ENCODE results near the gene SHPK.

DNA sequence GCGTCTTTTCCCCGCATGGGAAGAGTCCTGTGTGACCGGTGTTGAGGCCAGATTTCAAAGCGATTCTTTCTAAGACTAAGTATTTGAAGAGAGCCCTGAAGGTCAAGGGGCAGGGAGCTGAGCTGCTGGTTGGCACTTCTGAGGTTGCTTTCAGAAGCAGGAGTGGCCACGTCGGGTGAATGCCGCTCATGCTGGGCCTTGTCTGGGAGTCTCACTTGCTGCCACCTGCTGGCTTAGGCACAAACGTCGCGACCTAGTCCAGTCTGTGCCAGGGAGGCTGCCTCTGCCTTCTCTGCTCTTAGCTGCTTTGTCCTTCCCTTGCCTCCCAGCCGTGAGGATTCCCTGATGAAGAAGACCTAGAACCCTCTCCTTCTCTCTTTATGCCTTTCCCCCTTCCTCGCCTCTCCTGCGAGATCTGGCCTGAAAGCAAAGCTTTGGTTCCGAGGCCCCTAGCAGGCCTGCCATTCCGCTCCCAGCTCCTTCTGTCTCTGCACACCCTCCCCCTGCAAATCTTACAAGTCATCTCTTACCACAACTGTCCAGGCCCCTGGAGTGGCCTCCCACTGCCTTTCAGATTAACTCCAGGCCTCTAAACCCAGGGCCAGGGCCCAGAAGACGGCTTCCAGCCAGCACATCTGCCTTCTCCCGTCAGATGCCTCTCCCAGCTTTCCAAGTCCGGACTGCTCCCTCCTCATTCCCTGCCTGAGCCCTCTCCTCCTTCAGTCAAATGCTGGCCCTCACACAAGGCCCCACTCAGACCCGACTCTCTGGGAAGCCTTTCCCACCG, 11.9 kb upstream of the SHPK start:
- no peak for TF ChIP-seq ZNF830 (CRISPR knock-in tag; IDR thresholded peaks at IDR 0.05)
- no peak for TF ChIP-seq YY1 (IDR thresholded peaks at IDR 0.05; ENCODE audit: borderline replicate concordance in 1 of 3, control insufficient read depth in 1 of 3, extremely low read depth in 1 of 3, insufficient read depth in 3 of 3, insufficient read length in 1 of 3, insufficient replicate concordance in 2 of 3, low read depth in 1 of 3, low read length in 2 of 3)
- TF ChIP-seq DPF2 (IDR thresholded peaks at IDR 0.05): no peak
- no peak for TF ChIP-seq GTF2E2 (tag; IDR thresholded peaks at IDR 0.05)
- TF ChIP-seq, protein P1, sequence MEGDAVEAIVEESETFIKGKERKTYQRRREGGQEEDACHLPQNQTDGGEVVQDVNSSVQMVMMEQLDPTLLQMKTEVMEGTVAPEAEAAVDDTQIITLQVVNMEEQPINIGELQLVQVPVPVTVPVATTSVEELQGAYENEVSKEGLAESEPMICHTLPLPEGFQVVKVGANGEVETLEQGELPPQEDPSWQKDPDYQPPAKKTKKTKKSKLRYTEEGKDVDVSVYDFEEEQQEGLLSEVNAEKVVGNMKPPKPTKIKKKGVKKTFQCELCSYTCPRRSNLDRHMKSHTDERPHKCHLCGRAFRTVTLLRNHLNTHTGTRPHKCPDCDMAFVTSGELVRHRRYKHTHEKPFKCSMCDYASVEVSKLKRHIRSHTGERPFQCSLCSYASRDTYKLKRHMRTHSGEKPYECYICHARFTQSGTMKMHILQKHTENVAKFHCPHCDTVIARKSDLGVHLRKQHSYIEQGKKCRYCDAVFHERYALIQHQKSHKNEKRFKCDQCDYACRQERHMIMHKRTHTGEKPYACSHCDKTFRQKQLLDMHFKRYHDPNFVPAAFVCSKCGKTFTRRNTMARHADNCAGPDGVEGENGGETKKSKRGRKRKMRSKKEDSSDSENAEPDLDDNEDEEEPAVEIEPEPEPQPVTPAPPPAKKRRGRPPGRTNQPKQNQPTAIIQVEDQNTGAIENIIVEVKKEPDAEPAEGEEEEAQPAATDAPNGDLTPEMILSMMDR (IDR thresholded peaks at IDR 0.05 in 2 of 3, conservative IDR thresholded peaks at IDR 0.05 in 1 of 3; ENCODE audit: insufficient read depth in 2 of 3, low read depth in 1 of 3, low read length in 3 of 3): peak; percentile 39 to 47 (median 46); a peak in 4 of 6 replicates

Data from K562 (cell line).